ENCODE data around the gene ALOXE3. TPM values are rescaled to one million over a fixed set of nuclear protein-coding genes. Genes with fewer than 3 reads are reported as not detected.
A peak's percentile ranks its signal among the peaks of the same experiment; 100 is the strongest.

Gene ALOXE3
- total RNA-seq: not detected in 2 replicates

DNA sequence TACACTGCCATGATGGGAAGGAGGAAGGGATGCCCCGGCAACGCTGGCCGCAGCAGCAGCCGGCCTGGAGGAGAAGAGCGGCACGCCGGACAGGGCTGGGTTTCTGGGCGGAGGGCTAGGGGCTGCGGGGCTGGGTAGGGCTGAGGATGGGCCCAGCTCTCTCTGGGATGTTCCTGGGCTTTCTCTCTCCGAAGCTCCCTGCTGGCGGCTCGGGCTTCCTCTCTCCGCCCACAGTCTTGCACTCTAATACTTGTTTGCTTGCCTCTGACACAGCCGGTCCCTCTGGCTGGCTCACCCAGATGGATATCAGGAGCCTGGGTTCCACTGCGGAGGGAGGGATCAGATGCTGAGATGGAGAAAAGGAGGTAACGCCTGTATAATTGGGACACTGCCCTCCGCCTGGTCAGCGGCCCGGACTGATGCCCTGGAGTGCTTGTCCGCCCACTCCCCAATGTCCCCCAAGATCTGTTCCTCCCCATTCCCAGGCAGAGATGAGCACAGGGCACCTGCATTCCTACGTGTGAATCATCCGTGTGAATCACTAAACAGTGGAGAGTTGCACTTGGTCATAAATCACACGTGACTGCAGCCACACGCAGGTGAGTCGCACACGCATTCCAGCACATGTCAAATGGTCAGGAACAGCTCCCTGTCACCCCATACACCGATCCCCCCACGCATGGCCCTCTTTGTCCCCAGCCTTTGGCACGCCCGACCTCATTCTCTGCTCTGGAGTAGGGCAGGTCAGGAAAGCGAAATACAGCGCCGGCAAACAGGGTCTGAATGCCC lies at the start of gene ALOXE3:
TSS of gene ALOXE3 (minus strand) at position 535 of the 789 bp plus-strand sequence. CDS start at position 11, 524 bp downstream.
- TF ChIP-seq, protein P1, sequence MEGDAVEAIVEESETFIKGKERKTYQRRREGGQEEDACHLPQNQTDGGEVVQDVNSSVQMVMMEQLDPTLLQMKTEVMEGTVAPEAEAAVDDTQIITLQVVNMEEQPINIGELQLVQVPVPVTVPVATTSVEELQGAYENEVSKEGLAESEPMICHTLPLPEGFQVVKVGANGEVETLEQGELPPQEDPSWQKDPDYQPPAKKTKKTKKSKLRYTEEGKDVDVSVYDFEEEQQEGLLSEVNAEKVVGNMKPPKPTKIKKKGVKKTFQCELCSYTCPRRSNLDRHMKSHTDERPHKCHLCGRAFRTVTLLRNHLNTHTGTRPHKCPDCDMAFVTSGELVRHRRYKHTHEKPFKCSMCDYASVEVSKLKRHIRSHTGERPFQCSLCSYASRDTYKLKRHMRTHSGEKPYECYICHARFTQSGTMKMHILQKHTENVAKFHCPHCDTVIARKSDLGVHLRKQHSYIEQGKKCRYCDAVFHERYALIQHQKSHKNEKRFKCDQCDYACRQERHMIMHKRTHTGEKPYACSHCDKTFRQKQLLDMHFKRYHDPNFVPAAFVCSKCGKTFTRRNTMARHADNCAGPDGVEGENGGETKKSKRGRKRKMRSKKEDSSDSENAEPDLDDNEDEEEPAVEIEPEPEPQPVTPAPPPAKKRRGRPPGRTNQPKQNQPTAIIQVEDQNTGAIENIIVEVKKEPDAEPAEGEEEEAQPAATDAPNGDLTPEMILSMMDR (IDR thresholded peaks at IDR 0.05; ENCODE audit: insufficient read depth, low read depth, low read length): no peak
- H3K4me3 ChIP-seq (ENCODE audit: low read depth, low read length): peak within 1 kb of the TSS; percentile 73
- peak; percentile 51 for DNase-seq (ENCODE audit: low read depth)

DNA sequence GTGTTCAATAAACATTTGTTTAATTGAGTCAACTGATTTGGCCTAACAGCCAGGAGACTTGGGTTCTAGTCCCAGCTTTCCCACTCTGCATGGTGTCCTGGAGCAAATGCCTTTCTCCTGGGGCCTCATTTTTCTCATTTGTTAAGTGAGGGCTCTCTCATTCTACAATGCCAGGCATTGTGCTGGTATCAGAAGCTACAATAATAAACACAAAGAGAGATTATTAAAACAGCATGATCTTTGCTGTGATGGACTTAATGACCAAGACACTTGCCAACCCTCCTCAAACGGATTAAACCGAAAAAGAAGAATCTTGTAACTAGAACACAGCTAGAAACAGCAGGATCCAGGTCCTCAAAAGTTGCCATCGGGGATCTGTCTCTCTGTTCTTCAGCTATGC lies 49.2 kb upstream of the ALOXE3 start:
- TF ChIP-seq, protein P1 (IDR thresholded peaks at IDR 0.05; ENCODE audit: insufficient read depth, low read depth, low read length): no peak
- no peak for DNase-seq (ENCODE audit: low read depth)
- H3K4me3 ChIP-seq (ENCODE audit: low read depth, low read length): no peak overlapping the region

DNA sequence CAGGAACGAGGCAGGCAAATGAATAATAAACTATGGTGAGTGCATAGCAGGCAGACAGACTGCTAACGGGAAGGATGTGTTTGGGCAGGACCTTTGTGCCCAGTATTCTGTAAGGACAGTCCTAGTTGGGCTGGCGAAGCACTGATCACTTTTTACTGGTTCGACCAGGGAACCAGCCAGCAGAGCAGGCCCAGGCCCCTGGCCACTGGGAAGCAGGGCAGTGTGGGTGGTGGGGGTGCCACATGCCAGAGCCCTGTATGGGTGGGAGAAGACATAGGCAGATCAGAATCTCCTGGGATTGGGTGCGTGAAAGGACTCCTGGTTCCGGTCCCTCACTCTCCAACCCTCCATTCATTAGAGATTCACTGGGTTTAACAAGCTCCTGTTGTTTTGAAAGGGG lies 48.4 kb upstream of the ALOXE3 start:
- no peak for DNase-seq (ENCODE audit: low read depth)
- TF ChIP-seq, protein P1 (IDR thresholded peaks at IDR 0.05; ENCODE audit: insufficient read depth, low read depth, low read length): no peak
- H3K4me3 ChIP-seq (ENCODE audit: low read depth, low read length): no peak overlapping the region

DNA sequence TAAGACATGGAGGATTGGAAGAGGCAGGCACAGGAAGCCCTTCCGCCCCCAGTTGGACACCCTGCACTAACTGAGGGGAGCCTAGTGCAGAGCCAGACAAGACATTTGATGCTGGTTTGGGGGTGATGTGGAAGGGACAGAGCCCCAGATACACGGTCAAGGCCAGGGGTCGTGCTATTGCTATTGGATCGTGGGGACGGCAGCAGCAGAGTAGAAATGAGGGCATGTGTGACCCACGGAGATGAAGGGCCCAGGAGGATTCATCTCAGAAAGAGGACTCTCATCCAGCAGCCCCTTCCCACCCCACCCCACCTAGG lies 46.5 kb upstream of the ALOXE3 start:
- TF ChIP-seq, protein P1 (IDR thresholded peaks at IDR 0.05; ENCODE audit: insufficient read depth, low read depth, low read length): no peak
- DNase-seq (ENCODE audit: low read depth): no peak
- H3K4me3 ChIP-seq (ENCODE audit: low read depth, low read length): no peak overlapping the region

DNA sequence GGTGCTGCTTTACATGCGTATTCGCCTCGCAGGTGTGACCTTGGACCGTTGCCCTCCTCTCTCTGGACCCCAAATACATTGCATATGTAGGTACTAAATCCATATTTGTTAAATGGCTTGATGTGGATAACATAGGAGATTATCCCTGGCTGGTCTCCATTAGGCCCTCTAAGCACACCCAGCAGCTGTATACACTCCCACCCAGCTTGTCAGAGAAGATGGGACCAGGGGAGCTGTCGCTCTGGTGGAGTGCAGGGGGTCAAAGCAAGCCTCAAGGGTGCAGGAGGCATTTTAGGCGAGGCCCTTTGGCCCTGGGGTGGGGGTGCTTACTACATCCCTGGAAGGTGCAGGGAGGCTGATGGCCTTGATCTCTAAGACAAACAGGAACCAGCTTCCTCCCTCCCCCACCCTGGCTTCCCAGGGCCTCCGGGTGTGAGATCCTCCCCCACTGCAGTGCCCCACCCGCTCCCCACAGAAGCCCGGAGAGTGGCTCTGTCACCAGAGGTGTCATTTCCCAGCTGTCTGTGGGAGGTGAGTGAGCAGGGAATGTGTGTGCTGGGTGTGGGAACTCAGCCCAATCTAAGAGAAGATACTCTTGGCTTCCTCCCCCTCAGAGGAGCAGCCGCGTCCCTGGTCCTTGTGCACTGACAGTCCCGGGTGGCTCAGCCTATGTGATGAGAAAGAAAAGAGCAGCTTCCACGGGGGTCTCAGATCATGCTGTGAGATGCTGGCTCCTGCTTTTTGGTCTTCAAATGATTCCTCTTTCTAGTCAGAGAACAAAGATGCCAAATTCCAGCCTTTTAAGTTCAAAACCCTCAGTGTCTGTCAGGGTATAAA lies 45.9 kb upstream of the ALOXE3 start:
- no peak overlapping the region for H3K4me3 ChIP-seq (ENCODE audit: low read depth, low read length)
- TF ChIP-seq, protein P1 (IDR thresholded peaks at IDR 0.05; ENCODE audit: insufficient read depth, low read depth, low read length): no peak

DNA sequence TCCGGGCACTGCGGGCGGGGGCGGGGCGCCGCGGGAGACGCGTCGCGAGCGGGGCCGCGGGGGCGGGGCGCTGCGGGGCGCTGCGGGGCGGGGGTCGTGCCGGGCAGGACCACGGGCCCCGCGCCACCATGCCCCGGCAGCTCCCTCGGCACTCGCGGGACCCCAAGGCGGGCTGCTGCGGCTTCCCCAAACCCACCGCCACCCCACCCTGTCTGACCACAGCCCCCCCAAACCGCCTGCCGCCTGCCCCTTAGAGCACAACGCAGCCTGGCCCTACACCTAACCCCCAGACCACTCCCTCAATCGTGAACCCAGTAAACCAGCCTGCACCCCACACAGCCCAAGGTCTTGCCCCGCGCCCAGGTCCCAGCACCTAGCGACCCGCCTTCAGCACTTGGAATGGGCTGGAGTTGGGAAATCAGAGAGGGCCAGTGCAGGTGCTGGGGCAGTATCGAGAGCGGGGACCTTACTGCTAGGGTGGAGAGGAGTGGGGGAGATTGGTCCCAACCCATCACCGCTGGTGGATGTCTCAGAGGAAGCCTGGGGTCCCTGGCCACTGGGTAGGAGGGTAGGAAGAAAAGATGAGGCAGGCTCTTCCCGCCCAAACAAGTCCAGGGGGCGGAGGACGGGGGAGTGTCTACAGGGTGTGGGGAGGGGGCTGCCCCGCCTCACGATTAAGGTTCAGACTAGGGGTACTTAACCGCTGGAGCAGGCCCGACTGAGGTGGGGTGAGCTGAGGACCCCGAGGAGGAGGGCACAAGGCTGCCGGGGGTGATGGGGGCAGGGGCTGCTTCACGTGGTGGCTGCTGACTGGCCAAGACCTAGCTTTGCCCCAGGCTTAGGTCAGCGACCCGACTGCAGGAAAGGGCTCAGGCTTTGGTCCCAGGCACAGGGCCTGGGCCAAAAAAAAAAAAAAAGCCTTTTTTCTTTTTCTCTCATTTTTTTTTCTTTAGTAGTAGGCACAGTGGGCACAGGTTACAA lies 45.0 kb upstream of the ALOXE3 start:
- TF ChIP-seq, protein P1 (IDR thresholded peaks at IDR 0.05; ENCODE audit: insufficient read depth, low read depth, low read length): no peak
- no peak for DNase-seq (ENCODE audit: low read depth)
- H3K4me3 ChIP-seq (ENCODE audit: low read depth, low read length): peak overlapping the region; percentile 91

More for the DNA sequence above, 45.9 kb upstream of the ALOXE3 start:
- peak; percentile 81 for DNase-seq (ENCODE audit: low read depth)
